GM21529 (cell line): ENCODE measurements around the gene SWT1.
A peak's percentile ranks its signal among the peaks of the same experiment; 100 is the strongest.

ENCODE experiments used
- ATAC-seq: cut with Tn5 transposase; IDR thresholded peaks from one replicate; pipeline ENCODE4 v1.9.1; 2021; ENCODE audit not compliant: unreplicated experiment

The SWT1 gene

DNA sequence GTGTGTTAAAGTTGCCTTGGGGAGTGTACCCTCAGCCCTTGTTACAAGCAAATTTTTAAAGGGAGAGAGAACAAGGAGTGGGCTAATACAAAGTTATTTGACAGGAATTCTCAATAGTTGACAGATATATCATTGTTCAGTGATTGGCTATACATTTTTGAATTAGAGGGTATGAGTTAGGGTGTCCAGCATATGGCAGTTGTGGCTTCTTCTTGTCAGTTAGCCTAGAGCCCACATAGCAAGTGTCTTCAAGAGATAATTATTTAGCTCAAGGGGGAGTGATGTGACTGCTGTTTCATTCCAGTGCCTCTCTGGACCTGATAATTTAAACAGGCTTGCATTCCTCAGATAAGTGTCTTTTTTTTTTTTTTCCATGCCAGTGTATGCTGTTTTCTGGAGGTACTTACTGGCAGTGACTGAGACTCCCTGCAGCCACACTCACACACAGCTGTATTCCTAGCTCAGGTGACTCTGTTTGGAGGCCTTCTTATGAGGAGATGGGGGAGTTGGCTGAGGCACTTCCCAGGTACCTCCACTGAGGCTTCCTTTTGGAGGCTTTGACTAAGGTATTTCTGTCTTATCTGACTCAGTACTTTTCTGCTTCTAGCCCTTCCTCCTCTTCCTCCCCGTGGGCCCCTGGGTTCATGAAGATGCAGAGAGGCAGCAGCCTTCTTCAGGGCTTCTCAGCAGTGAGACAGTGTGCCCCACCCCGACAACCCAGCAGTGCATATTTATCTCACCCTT, 127.7 kb downstream of the SWT1 start:
- ATAC-seq, result no peak

DNA sequence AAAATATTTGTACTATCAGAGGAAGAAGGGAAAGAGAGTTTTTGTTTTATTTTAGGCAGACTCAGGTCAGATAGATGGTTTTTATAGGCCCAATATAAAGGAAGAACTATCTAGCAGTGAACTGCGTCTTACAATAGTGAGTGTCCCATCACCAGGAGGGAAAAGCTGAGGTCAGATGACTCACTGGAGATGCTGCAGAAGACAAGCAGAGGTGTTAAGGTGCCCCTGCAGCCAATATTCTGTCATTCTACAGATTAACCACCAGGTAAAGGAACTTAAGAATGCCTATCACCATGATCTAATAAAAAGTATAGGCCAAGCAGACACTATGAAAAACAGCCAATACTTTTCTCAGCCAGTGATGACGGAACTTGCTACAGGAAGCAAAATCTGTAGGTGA, 130.5 kb downstream of the SWT1 start:
- ATAC-seq, result no peak

DNA sequence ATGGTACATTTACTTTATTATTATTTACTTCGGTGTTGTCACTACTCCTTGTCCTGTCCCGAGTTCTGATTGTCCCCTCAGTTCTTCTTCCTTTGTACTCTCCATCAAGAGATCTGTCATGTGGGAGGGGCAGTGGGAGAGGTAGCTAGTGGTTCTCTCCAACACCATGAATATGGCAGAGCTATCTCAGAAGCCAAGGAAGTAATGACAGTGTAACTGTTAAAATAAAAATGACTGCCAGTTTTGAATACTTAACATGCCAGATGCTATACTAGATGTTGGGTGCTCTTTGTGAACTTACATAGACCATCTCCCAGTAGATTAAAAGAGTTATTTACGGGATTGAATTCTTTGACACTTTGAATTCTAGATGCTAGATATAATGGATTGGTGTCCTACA, 131.5 kb downstream of the SWT1 start:
- ATAC-seq, result no peak

DNA sequence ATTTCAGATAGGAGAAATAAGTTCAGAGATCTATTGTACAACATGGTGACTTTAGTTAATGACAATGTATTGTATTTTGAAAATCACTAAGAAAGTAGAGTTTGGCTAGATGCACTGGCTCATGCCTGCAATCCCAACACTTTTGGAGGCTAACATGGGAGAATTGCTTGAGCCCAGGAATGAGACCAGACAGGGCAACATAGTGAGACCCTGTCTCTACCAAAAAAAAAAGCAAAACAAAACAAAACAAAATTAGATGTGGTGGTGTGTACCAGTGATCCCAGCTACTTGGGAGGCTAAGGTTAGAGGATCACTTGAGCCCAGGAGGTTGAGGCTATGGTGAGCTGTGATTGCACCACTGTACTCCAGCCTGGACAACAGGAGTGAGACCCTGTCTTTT, 132.9 kb downstream of the SWT1 start:
- no peak for ATAC-seq

DNA sequence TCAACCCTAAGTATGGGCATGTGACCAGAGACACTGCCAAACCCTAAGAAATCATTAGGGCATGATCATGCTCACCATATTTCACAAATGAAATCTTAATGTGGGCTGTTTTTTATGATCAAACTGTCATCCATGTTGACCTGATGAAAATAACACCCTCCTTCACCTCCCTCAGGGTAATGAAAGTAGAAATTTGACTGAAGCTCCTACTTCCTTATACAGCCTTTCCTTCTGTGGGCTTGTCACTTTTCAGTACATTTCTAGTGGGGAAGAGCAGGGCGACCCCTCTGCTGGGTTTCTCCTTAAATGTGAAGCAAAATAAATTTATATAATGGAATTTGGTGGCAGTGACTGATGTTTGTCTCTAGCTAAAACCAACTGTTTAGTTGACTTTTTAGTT, 134.2 kb downstream of the SWT1 start:
- ATAC-seq, result no peak

DNA sequence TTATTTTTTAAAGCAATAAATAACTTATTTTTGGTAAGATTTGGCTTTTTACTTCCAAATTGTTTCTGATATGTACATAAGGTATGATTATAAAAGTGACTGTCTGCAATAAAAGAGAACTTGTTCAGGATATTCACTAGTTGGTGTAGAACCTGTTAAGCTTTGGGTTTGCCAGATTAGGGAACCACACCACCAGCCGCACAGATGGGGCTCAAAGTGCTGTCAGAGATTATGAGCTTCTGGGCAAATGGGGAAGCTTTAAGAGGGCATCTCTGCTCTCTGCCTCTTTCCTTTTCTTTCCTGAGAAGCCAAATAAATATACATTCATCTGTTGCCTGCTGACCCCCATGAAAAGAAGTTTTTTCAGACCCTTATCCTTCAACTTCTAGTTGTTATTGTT, 134.7 kb downstream of the SWT1 start:
- no peak for ATAC-seq

DNA sequence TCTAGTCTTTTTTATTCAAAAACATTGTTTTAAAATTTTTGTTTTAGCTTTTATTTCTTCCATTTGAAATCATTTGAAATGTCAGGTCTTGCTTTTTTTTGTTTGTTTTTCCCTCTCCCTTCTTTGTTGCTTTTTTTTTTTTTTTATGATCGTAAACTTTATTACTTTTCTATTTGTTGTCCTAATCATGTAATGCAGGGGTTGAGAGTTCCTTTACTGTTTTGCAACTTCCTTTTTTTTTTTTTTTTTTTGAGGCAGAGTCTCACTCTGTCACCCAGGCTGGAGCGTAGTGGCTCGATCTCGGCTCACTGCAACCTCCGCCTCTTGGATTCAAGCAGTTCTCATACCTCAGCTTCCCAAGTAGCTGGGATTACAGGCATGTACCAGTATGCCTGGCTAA, 135.3 kb downstream of the SWT1 start:
- ATAC-seq, result no peak

DNA sequence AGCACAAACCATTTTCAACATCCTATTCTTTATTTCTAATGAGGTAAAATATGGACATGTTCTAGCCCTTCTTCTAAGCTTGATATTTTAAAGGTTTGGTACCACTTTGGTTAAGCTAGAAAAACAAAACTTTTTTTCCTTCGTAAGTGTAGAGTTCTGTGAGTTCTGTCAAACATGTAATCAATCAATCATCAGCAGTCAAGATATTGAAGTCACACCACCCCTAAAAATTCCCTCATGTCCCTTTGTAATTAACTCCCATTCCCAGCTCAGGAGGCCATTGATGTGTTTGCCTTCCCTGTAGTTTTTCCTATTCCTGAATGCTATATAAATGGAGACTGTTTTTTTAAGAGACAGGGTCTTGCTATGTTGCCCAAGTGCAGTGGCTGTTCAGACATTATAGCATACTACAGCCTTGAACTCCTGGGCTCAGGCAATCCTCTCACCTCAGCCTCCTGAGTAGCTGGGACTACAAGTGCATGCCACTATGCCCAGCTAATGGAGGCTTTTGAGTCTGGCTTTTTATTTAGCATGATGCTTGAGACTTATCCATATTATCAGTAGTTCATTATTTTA, 137.1 kb downstream of the SWT1 start:
- ATAC-seq, result no peak

DNA sequence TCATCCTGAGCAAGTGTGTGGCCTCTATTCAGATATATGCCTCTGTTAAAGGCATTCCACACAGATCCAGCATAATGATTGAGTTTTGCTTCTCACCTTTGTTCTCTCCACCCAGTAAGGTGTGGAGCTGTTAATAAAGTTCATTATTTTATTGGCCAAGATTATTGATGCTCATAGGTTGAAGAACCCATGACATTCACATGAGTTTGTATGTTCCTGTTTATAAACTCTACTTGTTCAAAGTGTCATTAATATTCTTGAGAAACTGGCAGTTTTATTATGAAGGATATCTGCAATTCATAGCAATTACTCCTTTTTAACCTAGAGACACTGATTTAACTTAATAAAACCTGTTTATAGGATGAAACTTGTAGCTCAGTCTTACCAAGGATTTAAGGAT, 138.1 kb downstream of the SWT1 start:
- ATAC-seq, result no peak

DNA sequence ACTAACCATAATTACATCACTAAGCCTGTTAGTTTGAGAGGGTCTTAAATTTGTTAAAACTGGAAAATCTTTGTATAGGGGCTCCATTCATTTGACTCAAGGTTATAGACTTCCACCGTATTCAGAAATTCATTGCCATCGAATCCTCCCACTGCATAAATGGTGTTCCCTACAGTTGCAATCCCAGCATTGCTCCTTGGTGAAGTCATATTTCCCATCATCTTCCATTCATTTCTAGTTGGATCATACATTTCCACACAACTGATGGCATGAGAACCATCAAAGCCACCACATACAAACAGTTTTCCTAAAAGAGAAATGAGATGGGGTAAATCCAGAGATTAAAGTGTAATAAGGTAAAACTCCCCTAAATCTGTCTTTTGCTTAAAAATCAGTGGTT, 141.0 kb downstream of the SWT1 start:
- no peak for ATAC-seq

DNA sequence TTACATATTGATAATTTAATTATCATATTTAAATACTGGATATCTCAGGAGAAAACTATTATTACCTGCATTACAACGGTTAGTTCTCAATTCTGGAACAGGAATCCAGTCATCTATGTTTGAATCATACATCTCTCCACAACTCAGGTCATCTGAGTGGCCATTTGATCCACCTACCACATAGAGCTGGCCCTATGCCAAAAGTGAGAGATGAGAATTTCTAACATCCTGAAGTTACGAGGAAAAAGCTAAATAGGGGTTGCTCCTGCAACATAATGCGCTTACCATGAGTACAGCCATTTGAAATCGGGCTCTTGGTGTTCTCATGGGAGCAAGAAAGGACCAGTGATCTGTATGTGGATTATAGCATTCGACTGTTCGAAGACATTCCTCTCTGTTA, 143.2 kb downstream of the SWT1 start:
- ATAC-seq, result no peak

DNA sequence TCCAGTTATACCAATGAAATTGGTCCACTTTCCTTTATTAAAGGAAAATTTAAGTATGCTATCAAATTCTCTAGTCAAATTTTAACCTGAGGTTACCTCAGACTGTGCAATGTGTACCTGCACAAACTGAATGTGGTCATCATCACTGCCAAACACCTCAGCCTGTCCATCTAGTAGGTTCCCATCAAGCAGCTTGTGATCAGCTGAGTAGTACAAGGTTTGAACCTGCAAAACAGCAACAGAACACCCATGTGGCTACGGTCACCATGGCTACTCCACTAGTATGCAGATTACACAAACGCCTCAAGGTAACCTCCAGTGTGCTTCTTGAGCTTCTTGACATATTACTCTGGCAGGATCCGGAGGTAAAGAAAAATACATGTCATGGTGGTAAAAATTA, 148.5 kb downstream of the SWT1 start:
- no peak for ATAC-seq

DNA sequence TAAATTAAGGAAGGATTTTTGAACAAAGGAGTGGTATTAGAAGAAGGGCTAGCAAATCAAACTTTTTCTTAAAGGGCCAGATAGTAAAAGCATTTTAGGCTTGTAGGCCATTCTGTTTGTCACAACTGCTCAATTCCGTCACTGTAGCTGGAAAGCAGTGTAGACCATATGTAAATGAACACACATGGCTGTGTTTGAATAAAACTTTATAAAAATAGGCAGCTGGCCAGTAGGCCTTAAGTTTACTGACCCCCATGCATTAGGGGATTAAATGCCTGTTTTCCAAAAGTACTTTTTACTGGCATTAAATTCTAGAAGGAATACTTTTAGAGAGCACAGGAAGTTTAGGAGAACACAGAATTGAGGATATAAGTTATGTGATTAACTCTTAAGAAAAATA, 151.2 kb downstream of the SWT1 start:
- no peak for ATAC-seq

DNA sequence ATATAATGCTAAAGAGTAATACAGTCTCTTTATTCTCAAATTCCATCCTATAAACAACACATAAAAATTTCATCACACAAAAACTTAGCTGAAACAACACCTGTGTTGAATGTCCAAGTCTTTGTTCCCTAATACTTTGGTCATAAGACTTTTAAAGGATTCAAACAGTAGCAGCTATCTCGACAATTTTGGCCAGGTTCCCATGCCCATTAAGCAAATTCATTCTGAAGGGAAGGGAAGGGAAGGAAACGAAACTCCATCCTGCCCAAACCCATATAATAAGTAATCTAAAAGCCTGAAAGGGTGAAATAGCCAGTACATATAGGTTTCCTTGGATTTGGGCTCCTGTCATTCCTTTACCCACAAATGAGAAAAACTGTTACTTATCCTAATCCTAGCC, 152.6 kb downstream of the SWT1 start:
- no peak for ATAC-seq

DNA sequence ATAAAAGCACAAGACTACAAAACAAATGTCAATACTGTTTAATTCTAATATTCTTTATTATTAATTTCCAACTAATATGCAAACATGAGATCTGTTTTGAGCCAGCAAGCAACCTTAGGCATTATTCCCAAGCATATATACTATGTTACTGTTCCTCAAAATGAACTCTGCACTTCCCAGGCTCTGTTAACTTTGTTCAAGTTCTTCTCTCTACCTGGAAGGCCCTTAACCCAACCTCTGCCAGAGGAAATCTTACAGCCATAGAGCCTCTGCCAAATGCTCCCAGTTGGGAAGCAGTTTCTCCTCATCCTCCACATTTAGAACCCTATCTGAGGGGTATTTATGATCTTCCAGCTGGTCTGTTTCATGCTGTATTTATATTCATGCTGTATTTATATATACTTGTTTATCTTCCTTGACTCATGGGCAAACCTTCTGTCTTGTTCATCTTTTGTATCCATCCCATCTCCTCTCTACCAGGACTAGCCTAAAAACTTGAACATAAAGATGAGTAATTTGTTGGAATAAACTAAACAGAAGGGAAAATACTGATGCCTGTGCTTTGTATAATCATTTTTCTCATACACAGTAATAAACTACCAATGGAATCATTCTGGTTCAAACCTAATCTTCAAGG, 154.7 kb downstream of the SWT1 start:
- no peak for ATAC-seq

DNA sequence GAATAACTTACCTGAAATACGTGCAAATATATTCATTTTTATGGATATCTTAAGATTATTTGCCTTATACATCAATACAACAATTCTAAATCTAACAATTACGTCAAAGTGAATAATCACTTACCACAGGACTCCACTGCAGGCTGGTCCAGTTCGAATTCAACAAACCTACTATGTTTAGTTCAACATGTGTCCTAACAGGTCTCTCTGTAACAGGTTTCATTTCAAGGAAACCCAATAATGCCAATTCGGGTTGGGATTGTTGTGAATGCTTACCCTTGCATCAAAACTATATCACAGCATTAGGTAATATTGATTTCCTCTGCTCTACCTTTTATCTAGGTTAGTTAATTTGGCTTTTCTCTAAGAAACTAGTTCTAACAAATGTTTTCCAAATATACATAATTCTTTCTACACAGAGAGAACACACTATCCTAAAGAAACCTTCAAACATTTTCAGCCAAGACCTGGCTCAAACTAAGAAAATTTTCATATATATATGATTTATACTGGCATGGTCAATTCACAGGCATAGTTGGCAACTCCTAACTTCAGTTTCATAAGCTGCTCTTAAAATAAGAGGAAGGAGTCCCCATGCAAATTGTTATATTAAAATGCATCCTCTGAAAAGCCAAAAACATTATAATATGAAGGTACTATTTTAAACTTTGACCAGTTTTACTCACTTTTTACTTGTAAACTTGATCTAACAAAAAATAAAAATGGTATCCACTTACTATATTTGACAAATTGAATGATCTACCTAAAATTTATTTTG, 155.6 kb downstream of the SWT1 start:
- no peak for ATAC-seq

DNA sequence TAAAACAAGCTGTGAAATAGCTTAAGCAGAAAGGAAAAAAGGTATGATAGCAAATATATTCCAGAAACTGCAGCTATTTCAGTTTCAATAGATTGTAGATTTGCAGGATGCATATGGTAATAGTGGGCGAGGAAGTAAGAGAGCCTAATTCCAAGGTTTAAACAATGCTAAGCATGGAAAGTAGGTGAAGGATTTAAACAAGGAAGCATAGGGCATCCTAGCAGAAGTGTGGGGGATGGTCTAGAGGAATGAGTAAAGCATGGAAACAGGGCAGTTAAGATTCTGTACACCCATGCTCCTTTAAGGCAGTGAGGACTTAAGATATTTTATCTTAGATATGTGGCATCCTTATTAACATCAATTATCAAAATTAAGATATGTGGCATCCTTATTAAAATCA, 157.4 kb downstream of the SWT1 start:
- no peak for ATAC-seq

DNA sequence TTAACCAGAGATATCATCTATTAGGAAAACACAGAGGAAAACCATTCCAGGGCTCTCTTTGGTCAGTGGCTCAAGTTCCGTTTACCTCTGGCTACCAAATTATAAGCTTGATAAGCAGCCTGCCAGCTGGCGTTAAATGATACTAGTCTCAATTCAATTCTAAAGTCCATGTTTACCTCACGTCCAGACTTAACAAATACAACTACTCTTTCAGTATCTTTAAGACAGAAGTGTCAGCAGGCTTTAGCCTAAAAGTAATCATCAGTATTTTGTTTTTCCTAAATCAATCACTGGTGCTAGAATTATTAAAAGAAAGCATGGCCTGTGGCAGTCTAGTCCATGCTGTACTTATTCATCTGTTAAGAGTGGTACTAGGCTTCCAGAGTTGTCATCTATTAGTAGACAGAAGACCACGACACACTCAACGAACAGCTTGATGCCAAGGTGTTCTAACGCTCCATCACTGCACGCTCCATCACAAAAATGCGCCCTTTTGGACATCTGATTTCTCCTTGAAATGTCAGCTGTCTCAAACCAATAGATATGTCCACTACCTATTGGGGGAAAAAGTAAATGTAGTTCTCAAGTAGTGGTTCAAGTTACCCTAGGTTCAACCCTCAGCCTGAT, 158.6 kb downstream of the SWT1 start:
- no peak for ATAC-seq

DNA sequence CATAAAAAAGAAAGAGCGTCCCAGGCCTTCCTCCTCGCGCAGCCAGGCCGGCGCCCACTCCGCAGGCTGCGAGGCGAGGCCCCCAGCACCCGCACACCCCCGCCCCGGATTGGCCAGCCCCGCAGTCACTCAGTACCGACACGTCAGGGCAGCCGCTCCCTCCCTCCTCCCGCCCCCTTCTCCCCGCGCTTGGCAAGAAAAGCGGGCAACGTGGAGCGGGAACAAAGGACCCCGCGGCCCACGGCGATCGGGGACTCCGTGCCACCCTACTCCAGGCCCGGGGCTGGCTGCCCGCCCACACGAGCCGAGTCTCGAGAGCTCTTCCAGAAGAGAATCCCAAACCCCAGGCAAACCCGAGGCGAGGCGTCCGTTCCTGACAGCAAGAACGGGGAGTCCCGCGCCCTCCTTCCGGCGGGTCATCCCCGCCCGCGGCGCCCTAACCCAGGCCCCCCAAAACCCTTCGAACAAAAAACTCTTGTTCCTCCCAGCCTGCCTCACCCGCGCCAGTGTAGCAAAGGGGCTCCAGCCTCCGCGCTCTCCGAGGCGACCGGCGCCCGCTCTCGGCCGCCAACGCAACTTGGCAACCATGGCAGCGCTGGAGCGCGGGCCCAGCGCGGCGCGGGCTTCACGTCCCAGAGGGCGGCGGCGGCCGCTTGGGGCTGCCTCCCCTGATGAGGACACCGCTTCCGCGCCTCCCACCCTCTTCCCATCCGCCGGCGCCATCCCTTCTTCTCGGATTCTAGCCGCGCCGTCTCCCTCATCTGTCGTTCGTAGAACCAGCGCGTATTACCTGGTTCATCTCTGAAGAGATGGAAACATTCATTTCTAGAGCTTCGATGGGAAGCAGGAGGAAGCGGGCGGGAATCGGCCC, 159.4 kb downstream of the SWT1 start:
- peak; percentile 50 for ATAC-seq
